ENCODE data around the gene KREMEN2.

DNA sequence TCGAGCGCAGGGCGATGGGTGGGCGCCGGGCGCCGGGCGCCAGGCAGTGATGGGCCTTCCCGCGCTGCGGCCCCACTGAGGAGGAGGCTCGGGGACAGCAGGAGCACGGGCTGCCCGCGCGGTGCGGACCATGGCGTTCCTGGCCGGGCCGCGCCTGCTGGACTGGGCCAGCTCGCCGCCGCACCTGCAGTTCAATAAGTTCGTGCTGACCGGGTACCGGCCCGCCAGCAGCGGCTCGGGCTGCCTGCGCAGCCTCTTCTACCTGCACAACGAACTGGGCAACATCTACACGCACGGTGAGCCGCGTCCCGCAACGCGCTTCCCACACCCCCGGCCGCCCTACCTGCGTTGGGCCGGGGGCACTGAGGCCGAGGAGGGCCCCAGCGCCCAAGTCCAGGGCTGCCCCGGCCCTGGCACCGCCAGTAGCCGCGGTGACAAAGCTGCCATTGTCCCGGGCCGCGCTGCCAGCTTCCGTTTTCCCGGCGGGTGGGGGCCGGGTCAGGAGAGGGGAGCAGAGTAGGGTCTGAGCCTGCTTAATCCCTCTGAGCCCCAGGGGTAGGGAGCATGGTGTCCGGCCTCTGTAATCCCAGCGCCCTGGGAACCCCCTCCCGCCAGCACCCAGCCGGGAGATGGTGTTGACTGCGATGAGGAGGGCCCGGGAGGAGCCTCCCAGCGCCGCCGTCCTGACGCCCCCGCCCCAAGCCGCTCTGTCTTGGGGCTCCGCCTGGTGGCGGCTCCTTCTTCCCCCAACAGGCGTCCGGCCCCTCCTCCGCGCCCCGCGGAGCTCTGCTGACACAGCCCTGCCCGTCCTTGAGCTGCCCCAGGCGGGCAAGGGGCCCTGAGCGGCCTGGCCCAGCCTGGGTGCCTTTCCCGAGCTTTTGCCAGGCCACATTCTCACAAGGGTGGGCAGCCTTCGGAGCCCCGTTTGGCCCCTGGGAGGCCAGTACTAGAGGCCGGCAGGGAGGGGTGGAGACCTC is 5.8 kb downstream of the KREMEN2 start:
- TF ChIP-seq, protein P1, sequence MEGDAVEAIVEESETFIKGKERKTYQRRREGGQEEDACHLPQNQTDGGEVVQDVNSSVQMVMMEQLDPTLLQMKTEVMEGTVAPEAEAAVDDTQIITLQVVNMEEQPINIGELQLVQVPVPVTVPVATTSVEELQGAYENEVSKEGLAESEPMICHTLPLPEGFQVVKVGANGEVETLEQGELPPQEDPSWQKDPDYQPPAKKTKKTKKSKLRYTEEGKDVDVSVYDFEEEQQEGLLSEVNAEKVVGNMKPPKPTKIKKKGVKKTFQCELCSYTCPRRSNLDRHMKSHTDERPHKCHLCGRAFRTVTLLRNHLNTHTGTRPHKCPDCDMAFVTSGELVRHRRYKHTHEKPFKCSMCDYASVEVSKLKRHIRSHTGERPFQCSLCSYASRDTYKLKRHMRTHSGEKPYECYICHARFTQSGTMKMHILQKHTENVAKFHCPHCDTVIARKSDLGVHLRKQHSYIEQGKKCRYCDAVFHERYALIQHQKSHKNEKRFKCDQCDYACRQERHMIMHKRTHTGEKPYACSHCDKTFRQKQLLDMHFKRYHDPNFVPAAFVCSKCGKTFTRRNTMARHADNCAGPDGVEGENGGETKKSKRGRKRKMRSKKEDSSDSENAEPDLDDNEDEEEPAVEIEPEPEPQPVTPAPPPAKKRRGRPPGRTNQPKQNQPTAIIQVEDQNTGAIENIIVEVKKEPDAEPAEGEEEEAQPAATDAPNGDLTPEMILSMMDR (IDR thresholded peaks at IDR 0.05; ENCODE audit: low read depth, low read length) = peak; percentile 54
- TF ChIP-seq POLR2A (IDR thresholded peaks at IDR 0.05; ENCODE audit: extremely low read depth, insufficient read length) (peak; percentile 23), MYC (IDR thresholded peaks at IDR 0.05; ENCODE audit: low read depth, low read length) (0 out of 2 replicates have a peak, but pooled peaks have one; percentile 30)

Measured in NB4 (cell line).